OCI-LY7 (cell line): ENCODE results near the gene TRAF5. TPM values are rescaled to one million over a fixed set of nuclear protein-coding genes. Genes with fewer than 3 reads are reported as not detected.

Source experiments
- BruUV-seq: library from RNA; stranded (reverse); fragments of 400-500 nt; replicated peaks from 2 replicates; lab custom pipeline; 2021; lab: Mats Ljungman, UMichigan
- CTCF ChIA-PET: fragments of 300-600 bp; sonication (Branson Sonifier 250); formaldehyde crosslinking; loops from one replicate; lab custom pipeline; 2022; ENCODE audit warnings: antibody characterized with exemption; ENCODE audit not compliant: unreplicated experiment; lab: Charles Lee
- POLR2A ChIA-PET: fragments of 300-600 bp; sonication (Branson Sonifier 250); formaldehyde crosslinking; loops from one replicate; lab custom pipeline; 2022; ENCODE audit warnings: antibody characterized with exemption; lab: Charles Lee
- DNase-seq: peaks from one replicate; pipeline ENCODE4 v3.0.0-alpha.2; 2015; ENCODE audit warnings: low spot score
- H2AFZ ChIP-seq: fragments of 200-600 bp; sonication (generic), shearing (Covaris generic); 2 replicates; pipeline ENCODE4 v1.6.1; 2014; ENCODE audit warnings: mild to moderate bottlenecking, antibody characterized with exemption, low read length, moderate library complexity
- H3K27ac ChIP-seq: fragments of 200-600 bp; sonication (generic); 2 replicates; pipeline ENCODE4 v1.5.1; 2014; ENCODE audit warnings: mixed run types, low read depth, mild to moderate bottlenecking, moderate library complexity, low read length, inconsistent platforms; ENCODE audit not compliant: poor library complexity, severe bottlenecking
- H3K36me3 ChIP-seq: fragments of 200-600 bp; sonication (generic); 2 replicates; pipeline ENCODE4 v1.6.1; 2014; ENCODE audit warnings: mild to moderate bottlenecking, antibody characterized with exemption, low read length, moderate library complexity, mixed read lengths; ENCODE audit not compliant: insufficient read depth
- H3K4me1 ChIP-seq: fragments of 200-600 bp; sonication (generic); 2 replicates; pipeline ENCODE4 v1.5.1; 2014; ENCODE audit warnings: mild to moderate bottlenecking, low read length; ENCODE audit not compliant: insufficient read depth, poor library complexity, severe bottlenecking
- H3K4me2 ChIP-seq: fragments of 200-600 bp; sonication (generic); 2 replicates; pipeline ENCODE4 v1.6.1; 2014; ENCODE audit warnings: mild to moderate bottlenecking, low read length
- H3K4me3 ChIP-seq: fragments of 200-600 bp; sonication (generic); 2 replicates; pipeline ENCODE4 v1.5.1; 2014; ENCODE audit warnings: mild to moderate bottlenecking, low read depth, low read length; ENCODE audit not compliant: poor library complexity, severe bottlenecking
- H3K79me2 ChIP-seq: fragments of 200-600 bp; sonication (generic); 2 replicates; pipeline ENCODE4 v1.6.1; 2016; ENCODE audit warnings: low read depth, mild to moderate bottlenecking, low read length, moderate library complexity, mixed read lengths; ENCODE audit not compliant: insufficient read depth
- H3K9me2 ChIP-seq: fragments of 200-600 bp; sonication (generic); 2 replicates; pipeline ENCODE4 v1.6.1; 2016; ENCODE audit warnings: mild to moderate bottlenecking, low read length, mixed read lengths; ENCODE audit not compliant: insufficient read depth
- H3K9me3 ChIP-seq: fragments of 200-600 bp; sonication (generic); 2 replicates; pipeline ENCODE4 v1.6.1; 2014; ENCODE audit warnings: mild to moderate bottlenecking, mixed run types, low read length, mixed read lengths
- H4K20me1 ChIP-seq: fragments of 200-600 bp; sonication (generic); 2 replicates; pipeline ENCODE4 v1.6.1; 2014; ENCODE audit warnings: mild to moderate bottlenecking, antibody characterized with exemption, low read length, moderate library complexity, mixed read lengths; ENCODE audit not compliant: insufficient read depth
- EZH2phosphoT487 ChIP-seq: fragments of 200-600 bp; sonication (generic); IDR thresholded peaks from 2 replicates; pipeline ENCODE4 v1.6.1; 2018; ENCODE audit warnings: low read depth, borderline replicate concordance, mild to moderate bottlenecking, mixed run types, antibody characterized with exemption, low read length, moderate library complexity, mixed read lengths
- intact Hi-C: fragments of 100-400 bp; cut with micrococcal nuclease; formaldehyde crosslinking; loops from one replicate; pipeline ENCODE4 v1.10.0; 2022; ENCODE audit not compliant: unreplicated experiment
- total RNA-seq, 2 experiments: library from RNA; depleted of rRNA in 1 of 2; stranded (reverse); fragments of >200 nt in 1 of 2; shearing (Covaris generic) in 1 of 2; gene quantifications; 2 replicates each; pipeline ENCODE4 v1.2.3, GENCODE V29; 2014 to 2022
- TF ChIP-seq, protein P1 (sequence below): fragments of 200-600 bp; sonication (generic); conservative IDR thresholded peaks from 2 replicates; pipeline ENCODE4 v1.5.1; 2014; ENCODE audit warnings: mild to moderate bottlenecking, antibody characterized with exemption, low read length, moderate library complexity, mixed read lengths

TRAF5 gene
- total RNA-seq, 2 experiments from 2014 or later: 24.2 to 54.4 TPM

DNA sequence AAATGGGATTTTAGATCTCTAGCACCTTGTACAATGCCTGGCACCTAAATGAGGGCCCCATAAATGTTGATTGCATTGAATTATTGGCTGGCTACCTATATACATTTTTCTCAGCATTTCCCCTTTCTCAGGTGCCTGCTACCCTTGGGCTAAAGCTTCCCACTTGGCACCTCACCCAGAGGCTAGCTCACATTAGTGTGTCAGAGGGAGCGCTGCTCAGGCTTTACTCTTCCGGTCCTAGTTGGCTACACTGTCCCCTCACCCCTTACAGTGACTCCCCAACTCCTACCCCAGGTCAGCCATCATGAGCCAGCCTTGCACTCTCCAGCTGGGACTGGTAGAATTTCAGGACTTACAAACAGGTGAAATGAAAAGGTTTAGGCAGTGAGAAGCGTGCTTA, 9.5 kb downstream of the TRAF5 start:
- intact Hi-C loops: no loop called here
- H3K27ac ChIP-seq: peak overlapping the region; percentile 87

DNA sequence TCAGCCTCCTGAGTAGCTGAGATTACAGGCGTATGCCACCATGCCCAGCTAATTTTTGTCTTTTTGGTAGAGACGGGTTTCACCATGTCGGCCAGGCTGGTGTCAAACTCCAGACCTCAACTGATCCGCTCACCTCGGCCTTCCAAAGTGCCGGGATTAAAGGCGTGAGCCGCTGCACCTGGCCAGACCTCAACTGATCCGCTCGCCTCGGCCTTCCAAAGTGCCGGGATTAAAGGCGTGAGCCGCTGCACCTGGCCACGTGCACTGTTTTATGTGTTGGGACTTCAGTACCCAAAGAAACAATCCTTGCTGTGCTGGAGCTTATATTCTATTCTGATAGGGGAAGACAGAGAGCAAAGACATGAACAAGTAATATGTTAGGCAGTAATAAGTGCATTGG, 10.1 kb downstream of the TRAF5 start:
- peak overlapping the region; percentile 86 for H3K4me2 ChIP-seq
- H2AFZ ChIP-seq: no peak overlapping the region
- H3K9me3 ChIP-seq: no peaks in the 10 kb centered on the region
- H4K20me1 ChIP-seq: no peaks in the 10 kb centered on the region; the same call in 1 of the 2 replicates
- ChIA-PET CTCF (interaction anchor here (4.4 kb wide), 1 partner anchor 9 kb away, joined by 38 read pairs; the partner anchor contains the start of gene TRAF5), POLR2A (interaction anchor here (0.5 to 4.7 kb wide), 8 partner anchors 8 to 723 kb away, joined by 3 to 39 read pairs (median 8); partner anchors contain the start of gene TRAF5)
- no TSS peak for BruUV-seq
- no peaks in the 10 kb centered on the region for H3K9me2 ChIP-seq
- DNase-seq: no peak
- H3K4me1 ChIP-seq: peaks cover 81% of the 10 kb centered on the region
- TF ChIP-seq, protein P1, sequence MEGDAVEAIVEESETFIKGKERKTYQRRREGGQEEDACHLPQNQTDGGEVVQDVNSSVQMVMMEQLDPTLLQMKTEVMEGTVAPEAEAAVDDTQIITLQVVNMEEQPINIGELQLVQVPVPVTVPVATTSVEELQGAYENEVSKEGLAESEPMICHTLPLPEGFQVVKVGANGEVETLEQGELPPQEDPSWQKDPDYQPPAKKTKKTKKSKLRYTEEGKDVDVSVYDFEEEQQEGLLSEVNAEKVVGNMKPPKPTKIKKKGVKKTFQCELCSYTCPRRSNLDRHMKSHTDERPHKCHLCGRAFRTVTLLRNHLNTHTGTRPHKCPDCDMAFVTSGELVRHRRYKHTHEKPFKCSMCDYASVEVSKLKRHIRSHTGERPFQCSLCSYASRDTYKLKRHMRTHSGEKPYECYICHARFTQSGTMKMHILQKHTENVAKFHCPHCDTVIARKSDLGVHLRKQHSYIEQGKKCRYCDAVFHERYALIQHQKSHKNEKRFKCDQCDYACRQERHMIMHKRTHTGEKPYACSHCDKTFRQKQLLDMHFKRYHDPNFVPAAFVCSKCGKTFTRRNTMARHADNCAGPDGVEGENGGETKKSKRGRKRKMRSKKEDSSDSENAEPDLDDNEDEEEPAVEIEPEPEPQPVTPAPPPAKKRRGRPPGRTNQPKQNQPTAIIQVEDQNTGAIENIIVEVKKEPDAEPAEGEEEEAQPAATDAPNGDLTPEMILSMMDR: no peak
- no peak for TF ChIP-seq EZH2phosphoT487
- H3K79me2 ChIP-seq: peaks cover 79% of the 10 kb centered on the region
- intact Hi-C loops: no loop called here
- 0 out of 2 replicates have a peak, but pooled peaks cover 4% of the 10 kb centered on the region for H3K36me3 ChIP-seq
- peak overlapping the region; percentile 56 for H3K4me3 ChIP-seq
- peak overlapping the region; percentile 87 for H3K27ac ChIP-seq

More for the DNA sequence above, 9.5 kb downstream of the TRAF5 start:
- H3K36me3 ChIP-seq: 0 out of 2 replicates have a peak, but pooled peaks cover 4% of the 10 kb centered on the region
- no peaks in the 10 kb centered on the region for H3K9me2 ChIP-seq
- H3K9me3 ChIP-seq: no peaks in the 10 kb centered on the region
- no peaks in the 10 kb centered on the region for H4K20me1 ChIP-seq
- DNase-seq: peak; percentile 16
- H2AFZ ChIP-seq: no peak overlapping the region
- H3K4me2 ChIP-seq: peak overlapping the region; percentile 86
- BruUV-seq: no TSS peak
- H3K4me3 ChIP-seq: peak overlapping the region; percentile 56
- H3K79me2 ChIP-seq: peaks cover 78% of the 10 kb centered on the region
- peaks cover 84% of the 10 kb centered on the region for H3K4me1 ChIP-seq
- TF ChIP-seq, protein P1: no peak
- no peak for TF ChIP-seq EZH2phosphoT487
- POLR2A ChIA-PET: interaction anchor here (0.5 to 4.7 kb wide), 10 partner anchors 7 to 1239 kb away, joined by 3 to 39 read pairs (median 4); partner anchors contain the start of gene TRAF5
- CTCF ChIA-PET: interaction anchor here (1.2 to 4.4 kb wide), 2 partner anchors 9 to 12 kb away, joined by 4 to 38 read pairs; partner anchors contain the start of gene TRAF5
